GM12891 (cell line): Measurements from ENCODE around the gene CACNB3.

Experiments
- DNase-seq: peaks from one replicate; pipeline ENCODE4 v3.0.0; 2011; ENCODE audit warnings: low spot score; ENCODE audit not compliant: insufficient read length
- FAIRE-seq: peaks from 2 replicates; lab custom pipeline; 2011; peaks lifted over from hg19 to GRCh38; lab: Jason Lieb, UNC
- PAX5 ChIP-seq: IDR thresholded peaks from 2 replicates; pipeline ENCODE4 v1.6.1; 2011; ENCODE audit warnings: low read length, moderate library complexity, mild to moderate bottlenecking; ENCODE audit not compliant: insufficient read depth, severe bottlenecking
- POLR2A ChIP-seq: IDR thresholded peaks from 2 replicates; pipeline ENCODE4 v1.6.1; 2011; ENCODE audit warnings: low read depth, low read length, control low read depth
- POLR2AphosphoS5 ChIP-seq: IDR thresholded peaks from 2 replicates; pipeline ENCODE4 v1.6.1; 2011; ENCODE audit warnings: low read depth, low read length, control low read depth
- POU2F2 ChIP-seq: IDR thresholded peaks from 2 replicates; pipeline ENCODE4 v1.6.1; 2011; ENCODE audit warnings: low read depth, mild to moderate bottlenecking, control low read depth, low read length, moderate library complexity
- SPI1 ChIP-seq: IDR thresholded peaks from 2 replicates; pipeline ENCODE4 v1.6.1; 2011; ENCODE audit warnings: low read depth, low read length, control low read depth
- TAF1 ChIP-seq: IDR thresholded peaks from 2 replicates; pipeline ENCODE4 v1.6.1; 2011; ENCODE audit warnings: low read depth, low read length, control low read depth

Gene CACNB3

DNA sequence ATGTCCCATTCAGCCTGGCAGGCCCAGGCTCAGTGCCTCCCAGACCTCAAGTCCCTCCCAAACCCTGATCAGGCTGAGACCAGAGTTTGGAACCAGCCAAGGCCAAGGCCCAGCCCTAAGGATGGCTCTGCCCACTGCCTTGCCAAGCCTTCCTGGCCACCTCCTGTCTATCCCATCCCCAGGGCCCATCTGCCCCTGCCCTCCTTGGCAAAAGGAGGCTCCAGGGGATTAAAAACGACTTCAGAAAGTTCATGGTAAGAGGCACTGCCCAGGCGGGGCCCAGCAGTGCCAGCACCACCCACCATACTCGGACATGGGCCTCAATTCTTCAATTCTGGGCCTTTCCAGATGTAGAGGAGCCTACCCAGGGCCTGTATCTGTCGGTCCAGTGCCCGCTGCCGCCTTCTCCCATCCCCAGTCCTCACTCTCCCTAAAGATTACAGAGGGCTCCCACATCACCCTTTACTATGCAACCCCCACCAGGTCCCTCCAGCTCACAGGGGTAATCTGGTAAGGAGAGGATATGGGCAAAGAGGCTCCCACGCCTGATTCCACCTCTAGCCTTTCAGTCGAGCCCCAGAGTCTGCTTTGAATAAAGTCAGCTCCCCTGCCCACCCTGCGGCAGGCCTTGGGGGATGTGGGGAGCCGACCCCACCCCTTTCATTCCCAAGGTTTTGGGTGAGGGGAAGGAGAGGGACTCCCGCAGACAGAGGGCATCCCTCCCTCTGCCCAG lies 30.3 kb upstream of the CACNB3 start:
- FAIRE-seq (no peak), DNase-seq (no peak)
- TF ChIP-seq POLR2AphosphoS5 (no peak), TAF1 (no peak), PAX5 (no peak), POU2F2 (no peak), POLR2A (no peak), SPI1 (no peak)

DNA sequence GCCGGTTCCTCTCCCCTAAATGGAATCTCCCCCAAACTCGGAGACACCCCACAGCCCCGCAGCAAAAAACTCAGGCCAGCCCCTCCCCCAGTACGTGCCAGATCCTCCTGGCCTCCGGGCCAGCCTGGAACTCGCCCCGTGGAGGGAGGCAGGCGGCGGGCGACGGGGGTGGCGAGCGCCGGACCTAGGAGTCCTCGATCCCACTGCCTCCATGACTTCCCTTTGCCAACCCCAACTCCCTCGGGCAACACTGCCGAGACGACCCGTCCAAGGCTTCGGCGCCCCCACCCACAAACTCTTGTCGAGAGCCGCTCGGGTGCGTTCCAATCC lies 29.8 kb upstream of the CACNB3 start:
- TF ChIP-seq POU2F2 (no peak), PAX5 (no peak), POLR2AphosphoS5 (no peak), POLR2A (no peak), SPI1 (no peak), TAF1 (no peak)
- no peak for DNase-seq
- FAIRE-seq: no peak

DNA sequence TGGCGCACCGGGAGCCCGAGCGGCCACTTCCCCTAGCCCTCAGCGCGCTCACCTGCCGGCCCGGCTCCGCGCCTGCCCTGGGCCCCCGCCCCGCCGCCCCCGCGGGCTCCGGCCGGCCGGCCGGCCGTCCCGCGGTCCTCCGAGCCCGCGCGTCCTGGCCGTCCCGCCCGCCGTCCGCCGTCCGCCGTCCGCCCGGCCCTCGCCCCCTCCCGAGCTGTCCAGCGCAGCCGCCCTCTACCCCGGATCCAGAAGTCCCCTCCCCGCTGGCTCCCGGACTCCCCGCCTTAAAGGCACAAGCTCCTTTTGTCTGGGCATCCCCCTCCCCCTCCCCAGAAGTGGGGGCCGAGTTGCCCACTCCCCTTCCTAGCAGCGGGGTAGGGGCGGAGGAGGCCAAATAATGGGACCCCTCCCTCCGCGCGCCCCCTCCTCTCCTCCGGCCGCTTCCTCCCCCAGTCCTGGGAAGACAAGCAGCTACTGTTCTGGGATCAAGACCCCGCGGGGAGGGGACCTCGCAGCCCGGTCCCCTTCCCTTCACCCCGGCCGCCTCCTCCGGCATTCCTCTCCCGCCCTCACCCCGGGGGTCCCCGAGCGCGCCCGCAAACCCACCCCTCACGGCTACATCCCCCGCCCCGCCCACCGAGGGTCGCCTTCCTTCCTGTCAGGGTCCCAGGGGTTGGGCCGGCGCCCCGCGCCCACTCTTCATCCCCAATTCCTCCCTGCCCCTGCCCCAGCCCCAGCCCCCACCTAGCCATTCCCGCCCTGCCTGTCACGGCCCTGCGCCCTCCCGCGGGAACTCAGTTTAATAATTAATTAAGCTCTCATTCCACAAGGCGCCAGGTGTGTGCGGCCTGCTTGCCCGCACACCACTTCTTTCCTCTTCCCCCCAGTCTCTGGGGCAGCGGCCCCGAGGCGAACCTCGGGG lies 29.2 kb upstream of the CACNB3 start, which contains the start of gene ADCY6:
Gene ADCY6, minus strand, starts transcription at position 236 of the 922 bp plus-strand sequence. CDS start 5,655 bp downstream, outside the sequence.
- no peak for FAIRE-seq
- DNase-seq: no peak
- no peak for TF ChIP-seq SPI1
- no peak for TF ChIP-seq POLR2AphosphoS5
- TF ChIP-seq POU2F2: no peak
- no peak for TF ChIP-seq PAX5
- TF ChIP-seq POLR2A: no peak
- TF ChIP-seq TAF1: no peak

DNA sequence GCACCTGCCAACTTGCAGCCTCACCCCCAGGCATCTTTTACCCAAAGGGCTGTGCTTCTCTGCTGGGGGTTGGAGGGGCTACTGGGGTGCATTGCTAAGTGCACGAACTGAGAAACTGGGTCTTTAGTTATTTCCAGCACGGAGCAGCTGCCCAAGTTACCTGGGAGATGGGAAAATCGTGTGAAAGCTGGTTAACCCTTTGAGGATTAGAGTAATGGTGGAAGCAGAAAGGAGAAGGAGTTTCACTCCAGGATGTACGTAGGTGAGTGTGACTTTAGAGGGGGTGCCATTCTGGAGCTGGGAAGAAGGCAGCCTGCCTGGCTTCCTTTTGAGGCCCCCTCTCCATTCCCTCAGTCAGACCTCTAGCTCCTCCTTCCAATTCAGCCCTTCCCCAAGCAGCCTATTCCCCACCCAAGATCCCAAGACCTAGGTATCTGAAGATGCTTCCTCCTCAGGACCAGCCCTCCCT lies 28.4 kb upstream of the CACNB3 start:
- FAIRE-seq: no peak
- no peak for TF ChIP-seq TAF1
- DNase-seq: no peak

DNA sequence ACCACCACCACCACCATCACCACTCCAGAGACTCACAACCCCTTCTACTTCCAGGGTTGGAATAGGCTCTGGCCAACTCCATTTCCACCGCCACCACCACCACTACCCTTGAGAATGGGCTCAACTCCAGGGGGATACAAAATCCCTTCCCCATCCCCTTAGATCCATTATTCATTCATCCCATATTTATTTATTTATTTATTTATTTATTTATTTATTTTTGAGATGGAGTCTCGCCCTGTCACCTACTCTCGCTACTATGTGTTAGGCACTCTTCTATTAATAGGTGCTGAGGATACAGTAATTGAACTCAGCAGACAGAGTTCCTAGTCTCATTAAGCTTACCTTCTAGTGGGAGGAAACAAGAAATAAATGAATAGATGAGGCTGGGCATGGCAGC lies 24.6 kb upstream of the CACNB3 start:
- DNase-seq: no peak
- no peak for FAIRE-seq
- TF ChIP-seq POLR2A (no peak), PAX5 (no peak), TAF1 (no peak), POU2F2 (no peak), POLR2AphosphoS5 (no peak), SPI1 (no peak)

DNA sequence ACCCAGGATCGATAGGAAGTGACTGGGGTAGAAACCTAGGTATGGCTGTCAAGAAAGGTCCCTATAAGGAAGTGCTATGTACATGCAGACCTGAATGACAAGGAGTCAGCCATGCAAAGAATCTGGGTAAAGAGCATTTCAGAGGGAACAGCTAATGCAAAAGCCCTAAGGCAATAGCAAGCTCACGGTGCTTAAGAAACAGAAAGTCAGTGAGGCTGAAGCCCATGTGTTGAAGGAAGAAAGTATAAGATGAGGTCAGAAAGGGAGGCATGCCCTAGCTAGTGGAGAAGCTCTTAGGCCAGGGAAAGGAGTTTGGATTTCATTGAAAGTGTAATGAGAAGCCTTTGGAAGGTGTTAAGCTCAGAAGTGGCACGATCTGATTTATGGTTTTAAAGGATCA lies 23.4 kb upstream of the CACNB3 start:
- FAIRE-seq (no peak), DNase-seq (no peak)
- TF ChIP-seq SPI1: no peak
- no peak for TF ChIP-seq POLR2AphosphoS5
- no peak for TF ChIP-seq POLR2A
- TF ChIP-seq TAF1: no peak
- no peak for TF ChIP-seq POU2F2
- no peak for TF ChIP-seq PAX5

DNA sequence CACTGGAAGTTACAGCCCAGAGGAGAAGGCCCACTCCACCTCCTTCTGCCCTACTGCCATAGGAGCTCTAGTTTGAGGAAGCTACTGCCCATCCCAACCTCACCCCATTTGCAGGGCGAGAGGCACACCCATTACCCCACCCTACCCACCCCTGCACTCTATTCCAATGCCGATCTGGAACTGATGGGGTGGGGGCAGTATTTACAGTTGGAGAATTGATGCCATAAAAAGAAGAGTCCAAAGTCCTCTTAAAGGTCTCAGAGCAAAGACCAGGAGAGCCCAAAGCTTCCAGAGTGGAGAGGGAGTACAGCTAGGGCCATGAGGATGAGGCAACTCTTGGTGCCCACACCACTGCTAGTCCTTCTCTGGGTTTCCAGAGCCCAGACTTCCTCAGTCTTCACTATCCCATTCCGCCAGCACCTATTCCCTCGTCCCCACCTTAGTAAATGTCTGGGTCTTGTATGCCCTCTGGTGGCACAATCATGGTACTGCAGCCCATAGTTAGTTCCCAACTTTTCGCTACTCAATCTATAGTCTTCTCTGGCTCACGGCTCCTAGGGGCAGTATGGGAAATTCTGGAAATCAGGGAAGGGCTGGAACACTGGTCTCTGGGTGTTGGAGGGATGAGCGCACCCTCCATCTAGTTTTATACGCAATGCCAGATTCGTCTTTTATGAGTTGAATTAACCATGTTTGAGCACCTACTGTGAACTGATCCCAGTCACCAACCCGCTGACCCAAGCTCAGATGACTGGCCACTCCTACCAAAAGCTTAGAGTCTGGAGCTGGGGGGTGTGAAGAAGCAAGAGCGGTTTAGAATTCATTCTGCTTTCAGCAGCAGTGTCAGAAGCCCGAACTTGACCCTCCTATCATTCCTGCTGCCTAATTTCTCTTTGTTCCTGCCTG lies 22.5 kb upstream of the CACNB3 start:
- FAIRE-seq (peak; percentile 94), DNase-seq (peak; percentile 55)
- no peak for TF ChIP-seq POLR2AphosphoS5
- no peak for TF ChIP-seq TAF1
- TF ChIP-seq SPI1: no peak
- no peak for TF ChIP-seq POU2F2
- TF ChIP-seq POLR2A: no peak
- no peak for TF ChIP-seq PAX5

DNA sequence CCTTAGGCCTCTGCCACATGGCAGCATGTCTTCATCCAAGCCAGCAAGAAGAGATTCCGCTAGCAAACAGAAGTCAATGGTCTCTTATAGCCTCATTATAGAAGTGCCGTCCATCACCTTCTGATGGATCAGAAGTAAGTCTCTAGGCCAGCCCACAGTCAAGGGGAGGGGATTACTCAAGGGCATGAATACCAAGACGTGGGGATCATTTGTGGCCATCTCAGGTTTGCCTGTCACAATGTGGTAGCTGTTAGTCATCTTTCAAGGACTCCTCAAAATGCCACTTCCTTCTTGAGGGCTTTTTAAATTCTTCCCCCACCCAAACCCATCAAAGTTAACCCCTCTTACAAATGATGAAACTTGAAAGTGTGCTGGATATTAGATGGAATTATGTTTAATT lies 21.3 kb upstream of the CACNB3 start:
- DNase-seq (no peak), FAIRE-seq (no peak)
- TF ChIP-seq TAF1 (no peak), PAX5 (no peak), POLR2A (no peak), SPI1 (no peak), POLR2AphosphoS5 (no peak), POU2F2 (no peak)

DNA sequence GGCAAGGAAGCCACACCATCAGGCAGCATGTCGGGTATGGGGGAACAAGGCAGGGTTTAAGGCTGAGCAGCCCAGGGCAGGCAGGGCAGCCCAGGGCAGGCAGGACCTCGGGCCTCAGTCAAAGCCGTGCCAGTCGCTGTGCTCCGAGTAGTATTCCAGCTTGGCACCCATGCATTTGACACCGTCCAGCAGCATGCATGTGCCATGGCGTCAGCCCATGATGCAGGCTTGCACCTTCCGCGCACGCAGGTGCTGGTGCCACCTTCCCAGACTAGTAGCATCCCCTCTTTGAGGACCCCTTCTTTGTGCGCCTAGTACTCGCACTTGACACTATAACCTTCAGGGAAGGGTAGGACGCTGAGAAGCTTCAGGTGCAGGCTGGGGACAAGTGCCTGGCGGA lies 17.8 kb upstream of the CACNB3 start:
- no peak for TF ChIP-seq POLR2AphosphoS5
- TF ChIP-seq TAF1: no peak
- no peak for TF ChIP-seq POU2F2
- no peak for TF ChIP-seq SPI1
- no peak for TF ChIP-seq PAX5
- no peak for TF ChIP-seq POLR2A
- FAIRE-seq (no peak), DNase-seq (no peak)
